Mesenchymal stem cell (in vitro differentiated cells and primary cell): ENCODE data around the gene PAWR.

Source experiments
- DNase-seq: peaks from one replicate; pipeline ENCODE4 v3.0.0-alpha.2; 2013
- H2AFZ ChIP-seq: one replicate; pipeline ENCODE4 v1.6.1; 2013; ENCODE audit warnings: low read depth, mild to moderate bottlenecking, control low read depth, inconsistent platforms, low read length, moderate library complexity
- H2AK5ac ChIP-seq: 2 replicates; pipeline ENCODE4 v1.6.1; 2013; ENCODE audit warnings: low read length, moderate library complexity, mild to moderate bottlenecking, inconsistent platforms; ENCODE audit not compliant: severe bottlenecking
- H2BK120ac ChIP-seq: one replicate; pipeline ENCODE4 v1.6.1; 2013; ENCODE audit warnings: low read depth, mild to moderate bottlenecking, inconsistent platforms, low read length, moderate library complexity
- H2BK12ac ChIP-seq, 2 experiments: one replicate each; pipeline ENCODE4 v1.6.1; 2013; ENCODE audit warnings: inconsistent platforms in 2 of 2, low read length in 2 of 2, mild to moderate bottlenecking in 2 of 2, moderate library complexity in 2 of 2, control low read depth in 1 of 2
- H2BK15ac ChIP-seq: one replicate; pipeline ENCODE4 v1.6.1; 2013; ENCODE audit warnings: mild to moderate bottlenecking, low read depth, inconsistent platforms; ENCODE audit not compliant: poor library complexity, severe bottlenecking
- H2BK5ac ChIP-seq: 2 replicates; pipeline ENCODE4 v1.6.1; 2013; ENCODE audit warnings: low read depth, mild to moderate bottlenecking, low read length, control low read depth, inconsistent platforms; ENCODE audit not compliant: poor library complexity, severe bottlenecking
- H3K14ac ChIP-seq, 2 experiments: one replicate each; pipeline ENCODE4 v1.6.1; 2013; ENCODE audit warnings: inconsistent platforms in 2 of 2, low read length in 2 of 2, control low read depth in 1 of 2, mild to moderate bottlenecking in 1 of 2, moderate library complexity in 1 of 2
- H3K18ac ChIP-seq, 2 experiments: one replicate each; pipeline ENCODE4 v1.6.1; 2013; ENCODE audit warnings: inconsistent platforms in 2 of 2, low read length in 2 of 2, control low read depth in 1 of 2, low read depth in 1 of 2, mild to moderate bottlenecking in 1 of 2
- H3K23ac ChIP-seq, 2 experiments: one replicate each; pipeline ENCODE4 v1.6.1; 2013; ENCODE audit warnings: inconsistent platforms in 2 of 2, low read length in 2 of 2, mild to moderate bottlenecking in 2 of 2, moderate library complexity in 2 of 2, control low read depth in 1 of 2
- H3K27ac ChIP-seq: 2 replicates; pipeline ENCODE4 v1.5.1; 2013; ENCODE audit warnings: mild to moderate bottlenecking, moderate library complexity, low read length, control low read depth, inconsistent platforms; ENCODE audit not compliant: poor library complexity, severe bottlenecking
- H3K27me3 ChIP-seq, 2 experiments: 2 replicates each; pipeline versions ENCODE4 v1.6.1 to v1.7.0; 2013; ENCODE audit warnings: low read length in 2 of 2, mild to moderate bottlenecking in 2 of 2, moderate library complexity in 2 of 2, control low read depth in 1 of 2, inconsistent platforms in 1 of 2; ENCODE audit not compliant: control insufficient read depth in 1 of 2, insufficient read depth in 1 of 2
- H3K36me3 ChIP-seq, 2 experiments: 2 replicates each; pipeline versions ENCODE4 v1.6.1 to v1.7.0; 2013; ENCODE audit warnings: low read length in 2 of 2, control low read depth in 1 of 2, inconsistent platforms in 1 of 2, low read depth in 1 of 2, mild to moderate bottlenecking in 1 of 2; ENCODE audit not compliant: insufficient read depth in 2 of 2, control insufficient read depth in 1 of 2
- H3K4ac ChIP-seq, 2 experiments: one replicate each; pipeline ENCODE4 v1.6.1; 2013; ENCODE audit warnings: inconsistent platforms in 2 of 2, low read length in 2 of 2, mild to moderate bottlenecking in 2 of 2, moderate library complexity in 2 of 2, control low read depth in 1 of 2, low read depth in 1 of 2
- H3K4me1 ChIP-seq: 2 replicates; pipeline ENCODE4 v1.6.1; 2013; ENCODE audit warnings: low read depth, low read length, control low read depth; ENCODE audit not compliant: control insufficient read depth, insufficient read depth
- H3K4me2 ChIP-seq: 2 replicates; pipeline ENCODE4 v1.6.1; 2013; ENCODE audit warnings: low read length, mild to moderate bottlenecking, inconsistent platforms; ENCODE audit not compliant: poor library complexity, severe bottlenecking
- H3K4me3 ChIP-seq, 2 experiments: 2 replicates each; pipeline versions ENCODE4 v1.5.1 to v1.7.0; 2013; ENCODE audit warnings: low read length in 2 of 2, mild to moderate bottlenecking in 2 of 2, control low read depth in 1 of 2, low read depth in 1 of 2; ENCODE audit not compliant: insufficient read depth in 1 of 2
- H3K79me1 ChIP-seq: replicated peaks from 2 replicates; pipeline ENCODE4 v1.6.1; 2013; ENCODE audit warnings: mild to moderate bottlenecking, control low read depth, low read length, inconsistent platforms; ENCODE audit not compliant: poor library complexity, severe bottlenecking
- H3K9ac ChIP-seq: 2 replicates; pipeline ENCODE4 v1.7.0; 2013; ENCODE audit warnings: mild to moderate bottlenecking, low read length, moderate library complexity
- H3K9me3 ChIP-seq: 2 replicates; pipeline ENCODE4 v1.7.0; 2013; ENCODE audit warnings: mild to moderate bottlenecking, low read length; ENCODE audit not compliant: control insufficient read depth
- H4K8ac ChIP-seq: one replicate; pipeline ENCODE4 v1.6.1; 2013; ENCODE audit warnings: inconsistent platforms, mild to moderate bottlenecking, low read length, moderate library complexity
- H4K91ac ChIP-seq: one replicate; pipeline ENCODE4 v1.6.1; 2013; ENCODE audit warnings: mild to moderate bottlenecking, low read length, inconsistent platforms
- WGBS: methylation state at CpG from one replicate; pipeline ENCODE4 v1.1.7; 2013; ENCODE audit warnings: mixed read lengths; 5-methylcytosine and 5-hydroxymethylcytosine counted together

Gene PAWR

GRCh38 chr12:79553863-79554574 lies 136.7 kb downstream of the PAWR start:
- Histone ChIP-seq H3K23ac (no peak overlapping the region), H3K9me3 (peaks cover 7% of the 10 kb centered on the region), H3K14ac (no peak overlapping the region), H4K8ac (no peak overlapping the region), H3K79me1 (peaks cover 18% of the 10 kb centered on the region), H3K18ac (no peak overlapping the region), H2AFZ (no peak overlapping the region), H3K4me3 (no peak overlapping the region), H3K4me1 (peaks cover 8% of the 10 kb centered on the region), H2BK5ac (no peak overlapping the region), H2BK15ac (no peak overlapping the region), H3K4me2 (no peak overlapping the region), H3K27ac (peak overlapping the region; percentile 76), H3K36me3 (peaks cover 0 to 20% of the 10 kb centered on the region in 2 experiments), H2AK5ac (peak overlapping the region; percentile 88), H2BK12ac (no peak overlapping the region), H2BK120ac (no peak overlapping the region), H4K91ac (peak overlapping the region; percentile 89), H3K27me3 (no peaks in the 10 kb centered on the region), H3K9ac (no peak overlapping the region), H3K4ac (no peak overlapping the region)
- DNase-seq: no peak
- WGBS: 99% methylated on average over 21 of the region's 24 CpGs

- Histone ChIP-seq H2AFZ (no peak overlapping the region), H3K9me3 (peaks cover 7% of the 10 kb centered on the region), H4K8ac (no peak overlapping the region), H3K18ac (no peak overlapping the region), H3K4ac (peak overlapping the region in 1 of 2 experiments; percentile 40), H3K36me3 (peaks cover 0 to 20% of the 10 kb centered on the region in 2 experiments), H2BK120ac (no peak overlapping the region), H2BK5ac (no peak overlapping the region), H3K23ac (no peak overlapping the region), H3K14ac (no peak overlapping the region), H3K27ac (no peak overlapping the region), H2BK15ac (no peak overlapping the region), H3K4me1 (peaks cover 11% of the 10 kb centered on the region), H4K91ac (no peak overlapping the region), H3K9ac (no peak overlapping the region), H2BK12ac (no peak overlapping the region), H3K27me3 (no peaks in the 10 kb centered on the region), H2AK5ac (peak overlapping the region; percentile 35), H3K79me1 (peaks cover 11% of the 10 kb centered on the region), H3K4me3 (no peak overlapping the region), H3K4me2 (no peak overlapping the region)
- WGBS: 95% methylated on average over 4 of the region's 6 CpGs
- DNase-seq: no peak
Measured at GRCh38 chr12:79552192-79552591, 138.6 kb downstream of the PAWR start.

GRCh38 chr12:79549531-79550271 lies 141.1 kb downstream of the PAWR start:
- H3K27me3 ChIP-seq: no peaks in the 10 kb centered on the region
- H4K91ac ChIP-seq: no peak overlapping the region
- peaks cover 7% of the 10 kb centered on the region for H3K9me3 ChIP-seq
- no peak overlapping the region for H3K4ac ChIP-seq
- H3K18ac ChIP-seq: no peak overlapping the region
- WGBS: 100% methylated on average over 3 of the region's 4 CpGs
- H3K23ac ChIP-seq: no peak overlapping the region
- peak overlapping the region; percentile 96 for H2AK5ac ChIP-seq
- peaks cover 10% of the 10 kb centered on the region for H3K4me1 ChIP-seq
- H2BK5ac ChIP-seq: no peak overlapping the region
- H3K9ac ChIP-seq: no peak overlapping the region
- no peak overlapping the region for H4K8ac ChIP-seq
- H3K4me2 ChIP-seq: no peak overlapping the region
- H2BK15ac ChIP-seq: no peak overlapping the region
- no peak overlapping the region for H2AFZ ChIP-seq
- peaks cover 0 to 20% of the 10 kb centered on the region in 2 experiments for H3K36me3 ChIP-seq
- H2BK120ac ChIP-seq: no peak overlapping the region
- H3K79me1 ChIP-seq: peaks cover 11% of the 10 kb centered on the region
- no peak overlapping the region for H3K14ac ChIP-seq
- peak; percentile 23 for DNase-seq
- no peak overlapping the region for H3K4me3 ChIP-seq
- H2BK12ac ChIP-seq: no peak overlapping the region
- H3K27ac ChIP-seq: peak overlapping the region; percentile 100

- Histone ChIP-seq H2BK5ac (peak overlapping the region; percentile 71), H2AFZ (no peak overlapping the region), H3K4me3 (no peak overlapping the region), H3K9me3 (peaks cover 7% of the 10 kb centered on the region), H3K27me3 (no peaks in the 10 kb centered on the region), H4K8ac (no peak overlapping the region), H3K79me1 (peaks cover 6% of the 10 kb centered on the region), H2BK120ac (peak overlapping the region; percentile 29), H3K14ac (no peak overlapping the region), H4K91ac (no peak overlapping the region), H3K36me3 (peaks cover 0 to 13% of the 10 kb centered on the region in 2 experiments), H3K4me1 (peaks cover 4% of the 10 kb centered on the region), H3K4me2 (no peak overlapping the region), H3K9ac (peak overlapping the region; percentile 30), H2BK15ac (no peak overlapping the region), H3K4ac (peak overlapping the region; percentile 15 to 85), H3K27ac (peak overlapping the region; percentile 100), H3K23ac (no peak overlapping the region), H2BK12ac (no peak overlapping the region), H2AK5ac (peak overlapping the region; percentile 97), H3K18ac (peak overlapping the region in 1 of 2 experiments; percentile 57)
- DNase-seq: no peak
Measured at GRCh38 chr12:79548610-79548924, 142.2 kb downstream of the PAWR start.
